ENCODE measurements around the gene ZCCHC14. TPM values are rescaled to one million over a fixed set of nuclear protein-coding genes. Genes with fewer than 3 reads are reported as not detected.

Gene ZCCHC14
- total RNA-seq, 4 donors from 2014 or later = 27.7 to 56.1 (median 36.7) TPM

DNA sequence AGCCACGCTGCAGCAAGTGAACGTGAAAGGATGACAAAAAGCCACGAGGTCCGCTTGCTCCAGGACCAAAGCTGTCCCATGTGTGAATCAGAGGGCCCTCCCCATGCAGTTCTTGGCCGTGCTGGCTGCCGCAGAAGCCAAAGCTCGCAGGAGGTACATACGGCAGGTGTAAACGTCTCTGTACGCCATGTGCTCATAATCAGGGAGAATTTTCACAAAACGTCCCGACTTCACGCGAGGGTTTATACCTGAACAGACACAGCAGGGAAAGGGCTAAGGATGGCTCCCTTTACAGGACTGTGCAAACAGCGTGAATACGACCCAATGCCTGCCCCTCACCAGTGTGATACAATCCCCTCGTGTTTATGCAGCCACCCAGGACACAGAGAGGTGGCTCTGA, 134.6 kb downstream of the ZCCHC14 start:
- Histone ChIP-seq H3K4me1 (peaks cover 0 to under 1% (median under 1%) of the 10 kb centered on the region in 4 donors), H3K9me3 (no peaks in the 10 kb centered on the region), H3K4me3 (no peak overlapping the region), H3K27ac (no peak overlapping the region), H3K36me3 (peaks cover 0 to 25% (median 10%) of the 10 kb centered on the region in 4 donors), H3K27me3 (no peaks in the 10 kb centered on the region)
- WGBS, 2 donors (ENCODE audit: low coverage in 1 of 2) = 96% methylated on average over 17 of the region's 17 CpGs; no CpG with 5 or more reads in 1 of the 2 donors
- no peak for TF ChIP-seq POLR2A (IDR thresholded peaks at IDR 0.05)
- DNase-seq = no peak
- intact Hi-C loops (cut with DNase I; ENCODE audit: low total_unique reads) = no loop called here
- in situ Hi-C loops (cut with MboI; ENCODE audit: low pct_ligation_motif_present in 1 of 4, low pct_unique_long_range_greater_than_20kb in 1 of 4, low sequenced_read_pairs in 3 of 4) = no loop called here

DNA sequence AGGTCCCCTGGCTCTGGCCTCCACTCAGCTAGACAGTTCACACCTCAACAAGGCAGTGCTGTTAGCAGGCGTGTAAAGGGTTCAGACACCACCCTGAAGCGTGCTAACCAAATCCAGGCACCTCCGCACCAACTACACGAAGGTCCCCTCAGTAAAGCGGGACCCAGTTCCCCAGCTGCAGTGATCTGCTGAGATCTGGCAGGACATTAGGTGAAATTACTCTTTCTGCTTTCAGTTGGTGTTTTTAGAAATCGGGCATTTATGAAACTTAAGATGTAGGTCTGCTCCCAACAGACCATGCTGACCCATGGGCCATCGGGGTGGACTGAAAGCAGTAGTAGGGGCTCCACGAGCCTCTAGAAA, 136.4 kb downstream of the ZCCHC14 start:
- TF ChIP-seq POLR2A (IDR thresholded peaks at IDR 0.05) (no peak), EP300 (IDR thresholded peaks at IDR 0.05; ENCODE audit: low read depth) (no peak), POLR2AphosphoS5 (IDR thresholded peaks at IDR 0.05) (no peak)
- TF ChIP-seq, protein P1, sequence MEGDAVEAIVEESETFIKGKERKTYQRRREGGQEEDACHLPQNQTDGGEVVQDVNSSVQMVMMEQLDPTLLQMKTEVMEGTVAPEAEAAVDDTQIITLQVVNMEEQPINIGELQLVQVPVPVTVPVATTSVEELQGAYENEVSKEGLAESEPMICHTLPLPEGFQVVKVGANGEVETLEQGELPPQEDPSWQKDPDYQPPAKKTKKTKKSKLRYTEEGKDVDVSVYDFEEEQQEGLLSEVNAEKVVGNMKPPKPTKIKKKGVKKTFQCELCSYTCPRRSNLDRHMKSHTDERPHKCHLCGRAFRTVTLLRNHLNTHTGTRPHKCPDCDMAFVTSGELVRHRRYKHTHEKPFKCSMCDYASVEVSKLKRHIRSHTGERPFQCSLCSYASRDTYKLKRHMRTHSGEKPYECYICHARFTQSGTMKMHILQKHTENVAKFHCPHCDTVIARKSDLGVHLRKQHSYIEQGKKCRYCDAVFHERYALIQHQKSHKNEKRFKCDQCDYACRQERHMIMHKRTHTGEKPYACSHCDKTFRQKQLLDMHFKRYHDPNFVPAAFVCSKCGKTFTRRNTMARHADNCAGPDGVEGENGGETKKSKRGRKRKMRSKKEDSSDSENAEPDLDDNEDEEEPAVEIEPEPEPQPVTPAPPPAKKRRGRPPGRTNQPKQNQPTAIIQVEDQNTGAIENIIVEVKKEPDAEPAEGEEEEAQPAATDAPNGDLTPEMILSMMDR (IDR thresholded peaks at IDR 0.05) = no peak
- 96 to 100% methylated on average over 1 to 8 of the region's 8 CpGs for WGBS, 2 donors (ENCODE audit: low coverage in 1 of 2)
- no peak overlapping the region for H3K4me3 ChIP-seq
- H3K27me3 ChIP-seq = no peaks in the 10 kb centered on the region
- H3K9me3 ChIP-seq = no peaks in the 10 kb centered on the region
- H3K27ac ChIP-seq = no peak overlapping the region
- in situ Hi-C loops (cut with MboI; ENCODE audit: low pct_ligation_motif_present in 1 of 4, low pct_unique_long_range_greater_than_20kb in 1 of 4, low sequenced_read_pairs in 3 of 4) (no loop called here), intact Hi-C loops (cut with DNase I; ENCODE audit: low total_unique reads) (no loop called here)
- no peak for DNase-seq
- peaks cover 0 to under 1% (median under 1%) of the 10 kb centered on the region in 4 donors for H3K4me1 ChIP-seq
- H3K36me3 ChIP-seq = peaks cover 0 to 27% (median 10%) of the 10 kb centered on the region in 4 donors

Other genes with a start within 250 kb of the ZCCHC14 start
- 1 to 10 TPM in 2 of 4 donors, not detected in 2; 1.1 to 2.3 TPM for gene C16orf95, start 175.6 kb downstream of the ZCCHC14 start, total RNA-seq
- 100 to 1,000 TPM in 3 of 4 donors, 10 to 100 TPM in 1; 83.6 to 403 (median 224) TPM for gene FBXO31, start 109.2 kb downstream of the ZCCHC14 start, total RNA-seq
- 10 to 100 TPM; 15.7 to 69.5 (median 39.9) TPM for gene MAP1LC3B, start 100.7 kb downstream of the ZCCHC14 start, total RNA-seq
- gene JPH3, start 109.5 kb upstream of the ZCCHC14 start, total RNA-seq = 1 to 10 TPM in 1 of 4 donors, under 1 TPM in 2, not detected in 1; 0.32 to 5.2 (median 0.41) TPM

All from transverse colon (tissue), 4 donors.